GM10266 (cell line): ENCODE results near the gene ATG16L2.

Source experiments
- DNase-seq: peaks from one replicate; pipeline ENCODE4 v3.0.0; 2012; ENCODE audit errors: extremely low spot score
- TF ChIP-seq, protein P1 (sequence below): IDR thresholded peaks from 2 replicates; pipeline ENCODE4 v1.5.1; 2012; ENCODE audit warnings: mild to moderate bottlenecking, low read depth; ENCODE audit not compliant: control insufficient read depth, insufficient read depth; ENCODE audit errors: missing control alignments

The ATG16L2 gene

DNA sequence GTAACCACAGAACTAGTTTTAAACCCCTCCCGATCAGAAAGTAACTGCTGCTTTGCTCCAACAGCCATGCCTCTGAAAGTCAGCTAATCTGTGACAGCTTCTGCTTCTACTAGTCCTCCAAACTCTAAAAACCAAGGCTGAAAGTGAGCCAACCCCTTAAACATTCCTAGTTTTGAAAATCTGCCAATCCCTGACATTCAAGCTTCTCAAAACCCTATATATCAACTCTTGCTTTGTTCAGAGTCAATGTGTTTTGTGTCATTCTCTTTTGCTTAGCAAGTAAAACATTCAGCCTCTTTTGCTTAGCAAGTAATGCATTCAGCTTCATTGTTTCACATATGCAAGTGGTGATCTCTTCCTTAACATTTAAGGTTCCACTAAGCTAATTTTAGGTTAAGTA is 56.9 kb downstream of the ATG16L2 start:
- TF ChIP-seq, protein P1, sequence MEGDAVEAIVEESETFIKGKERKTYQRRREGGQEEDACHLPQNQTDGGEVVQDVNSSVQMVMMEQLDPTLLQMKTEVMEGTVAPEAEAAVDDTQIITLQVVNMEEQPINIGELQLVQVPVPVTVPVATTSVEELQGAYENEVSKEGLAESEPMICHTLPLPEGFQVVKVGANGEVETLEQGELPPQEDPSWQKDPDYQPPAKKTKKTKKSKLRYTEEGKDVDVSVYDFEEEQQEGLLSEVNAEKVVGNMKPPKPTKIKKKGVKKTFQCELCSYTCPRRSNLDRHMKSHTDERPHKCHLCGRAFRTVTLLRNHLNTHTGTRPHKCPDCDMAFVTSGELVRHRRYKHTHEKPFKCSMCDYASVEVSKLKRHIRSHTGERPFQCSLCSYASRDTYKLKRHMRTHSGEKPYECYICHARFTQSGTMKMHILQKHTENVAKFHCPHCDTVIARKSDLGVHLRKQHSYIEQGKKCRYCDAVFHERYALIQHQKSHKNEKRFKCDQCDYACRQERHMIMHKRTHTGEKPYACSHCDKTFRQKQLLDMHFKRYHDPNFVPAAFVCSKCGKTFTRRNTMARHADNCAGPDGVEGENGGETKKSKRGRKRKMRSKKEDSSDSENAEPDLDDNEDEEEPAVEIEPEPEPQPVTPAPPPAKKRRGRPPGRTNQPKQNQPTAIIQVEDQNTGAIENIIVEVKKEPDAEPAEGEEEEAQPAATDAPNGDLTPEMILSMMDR: no peak
- no peak for DNase-seq

DNA sequence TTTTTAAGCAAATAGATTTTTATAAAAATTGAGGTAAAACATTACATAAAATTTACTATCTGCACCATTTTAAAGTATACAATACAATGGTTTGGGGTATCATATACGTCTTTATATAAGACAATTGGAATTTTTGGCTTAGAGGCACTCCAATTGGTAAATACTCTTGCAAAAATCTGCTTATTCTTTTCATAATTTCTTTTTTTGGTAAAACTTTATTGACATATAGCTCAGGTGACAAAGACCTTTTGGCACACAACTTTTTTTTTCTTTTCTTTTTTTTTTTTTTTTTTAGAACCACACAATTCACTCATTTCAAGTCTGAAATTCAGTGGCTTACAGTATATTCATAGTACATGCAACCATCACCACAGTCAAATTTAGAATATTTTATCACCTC is 57.8 kb downstream of the ATG16L2 start:
- TF ChIP-seq, protein P1: no peak
- DNase-seq: no peak

DNA sequence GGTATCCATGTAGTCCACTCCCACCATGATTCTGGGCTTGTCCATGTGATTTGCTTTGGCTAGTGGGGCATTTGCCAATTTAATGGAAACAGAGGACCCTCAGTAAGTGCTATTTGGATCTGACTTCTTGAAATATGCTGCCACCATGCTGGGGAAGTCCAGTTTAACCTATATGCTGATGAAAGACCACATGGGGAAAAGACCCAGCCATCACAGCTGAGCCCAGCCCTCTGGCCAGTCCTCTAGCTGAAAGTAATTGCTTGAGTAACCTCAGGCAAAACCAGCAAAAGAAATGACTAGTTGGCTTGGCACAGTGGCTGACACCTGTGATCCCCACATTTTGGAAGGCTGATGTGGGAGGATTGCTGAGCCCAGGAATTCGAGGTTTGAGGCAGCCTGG is 61.5 kb downstream of the ATG16L2 start:
- DNase-seq: no peak
- TF ChIP-seq, protein P1: no peak

DNA sequence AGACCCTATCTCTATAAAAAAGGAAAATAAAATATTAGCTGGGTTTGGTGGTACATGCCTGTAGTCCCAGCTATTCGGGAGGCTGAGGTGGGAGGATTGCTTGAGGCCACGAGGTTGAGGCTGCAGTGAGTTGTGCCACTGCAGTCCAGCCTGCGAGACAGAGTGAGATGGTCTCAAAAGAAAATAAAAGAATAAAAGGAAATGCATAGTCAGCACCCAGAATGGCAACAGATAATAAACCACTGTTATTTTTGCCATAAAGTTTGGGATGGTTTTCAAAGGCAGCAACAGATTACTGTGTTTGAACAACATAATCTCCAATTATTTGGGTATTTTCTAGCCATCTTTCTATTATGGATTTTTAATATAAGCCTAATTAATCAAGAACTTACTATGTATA is 61.9 kb downstream of the ATG16L2 start:
- DNase-seq: no peak
- TF ChIP-seq, protein P1: no peak
